GM08714 (cell line): ENCODE data around the gene LMTK3.
"Not testable (repeated sequence)": the region's sequence is repeated elsewhere in the genome, so short reads cannot be mapped to it uniquely, and the experiment has no call there.

Experiments used
- H3K4me3 ChIP-seq: fragments of 200-500 bp; sonication (Bioruptor generic); 2 replicates; pipeline ENCODE4 v1.5.1; 2014; ENCODE audit warnings: mild to moderate bottlenecking, low read length, inconsistent platforms
- ZNF274 ChIP-seq: IDR thresholded peaks from 2 replicates; pipeline ENCODE4 v1.6.1; 2012; ENCODE audit warnings: mild to moderate bottlenecking, low read depth, low read length

Gene LMTK3

DNA sequence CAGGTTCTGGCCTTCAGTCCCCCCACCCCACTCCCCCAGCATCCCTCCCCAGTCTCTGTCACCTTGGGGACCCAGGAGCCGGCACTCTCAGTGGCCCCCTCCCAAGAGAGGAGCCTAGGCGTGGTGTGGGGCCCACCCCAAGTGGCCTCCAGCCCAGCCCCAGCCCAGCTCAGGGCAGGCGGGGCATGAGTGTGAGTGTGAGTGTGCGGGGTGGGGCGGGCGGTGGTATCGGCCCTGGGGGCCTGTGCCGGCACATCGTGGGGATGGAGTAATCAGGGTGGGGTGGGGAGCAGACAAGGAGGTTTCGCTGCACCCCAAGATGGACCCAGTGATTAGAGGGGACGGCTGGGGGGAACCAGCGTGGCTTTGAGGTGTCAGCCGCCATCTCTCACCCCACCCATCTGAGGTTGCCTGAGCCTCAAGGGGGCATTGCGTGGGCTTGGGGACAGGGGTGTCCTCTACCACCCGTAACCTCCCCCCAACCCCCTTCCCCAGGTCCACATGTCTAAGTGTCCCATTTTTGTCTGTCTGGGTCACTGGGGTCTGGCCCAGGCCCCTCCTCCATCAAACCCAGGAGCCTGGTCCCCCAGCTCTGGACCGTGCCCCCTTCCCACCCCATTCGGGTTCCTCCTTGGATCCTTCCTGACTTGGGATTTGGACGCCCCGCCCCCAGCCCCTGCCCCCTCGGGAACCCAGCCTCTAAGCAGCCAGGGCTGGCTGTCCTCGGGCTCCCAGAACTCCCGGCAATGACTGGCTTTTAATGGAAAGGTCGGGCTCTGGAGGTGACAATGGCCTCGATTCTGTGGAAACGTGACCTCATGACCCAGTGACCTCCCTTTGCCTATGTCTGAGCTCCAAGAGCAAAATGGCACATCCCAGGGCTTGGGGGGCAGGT is 33.5 kb upstream of the LMTK3 start:
- no peak overlapping the region for H3K4me3 ChIP-seq
- no peak for TF ChIP-seq ZNF274

DNA sequence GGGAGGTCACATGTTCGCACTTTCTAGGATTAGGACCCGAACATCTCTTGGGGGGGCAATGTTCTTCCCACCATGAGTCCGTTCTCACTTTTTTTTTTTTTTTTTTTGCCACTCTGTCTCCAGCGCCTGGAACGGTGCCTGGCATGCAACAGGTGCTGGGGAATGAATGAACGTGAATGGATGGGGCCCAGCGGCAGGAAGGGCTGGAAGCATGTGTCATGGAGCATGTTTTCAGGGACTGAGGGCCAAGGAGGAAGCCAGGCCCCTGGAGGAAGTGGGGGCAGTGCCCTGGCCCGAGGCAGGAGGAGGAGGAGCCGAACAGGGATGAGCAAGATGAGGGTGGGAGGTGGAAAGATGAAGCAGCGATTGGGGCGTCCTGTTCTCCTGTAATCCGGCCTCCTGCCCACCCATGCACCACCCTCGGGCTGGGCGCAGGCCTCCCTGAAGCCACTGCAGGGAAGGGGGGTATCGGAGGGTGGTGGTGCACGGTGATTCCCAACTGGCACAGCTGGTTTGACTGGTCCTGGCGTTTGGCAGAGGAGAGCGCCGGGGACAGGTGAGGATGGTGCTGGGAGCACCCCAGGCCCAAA is 31.6 kb upstream of the LMTK3 start:
- no peak overlapping the region for H3K4me3 ChIP-seq
- no peak for TF ChIP-seq ZNF274

DNA sequence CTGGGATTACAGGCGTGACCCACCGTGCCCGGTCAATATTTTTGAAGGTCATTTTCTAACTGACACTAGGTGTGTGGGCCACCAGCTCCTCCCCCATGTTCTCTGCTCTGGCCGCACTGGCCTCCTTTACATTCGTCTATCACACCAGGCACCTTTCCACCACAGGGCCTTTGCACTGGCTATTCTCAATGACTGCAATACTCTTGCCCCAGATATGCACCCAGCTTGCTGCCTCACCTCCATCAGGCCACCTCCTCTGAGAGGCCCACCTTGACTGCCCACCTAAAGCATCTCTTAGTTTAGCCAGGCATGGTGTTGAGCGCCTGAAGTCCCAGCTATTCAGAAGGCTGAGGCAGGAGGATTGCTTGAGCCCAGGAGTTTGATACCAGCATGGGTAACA is 30.2 kb upstream of the LMTK3 start:
- H3K4me3 ChIP-seq, result no peak overlapping the region
- no peak for TF ChIP-seq ZNF274

DNA sequence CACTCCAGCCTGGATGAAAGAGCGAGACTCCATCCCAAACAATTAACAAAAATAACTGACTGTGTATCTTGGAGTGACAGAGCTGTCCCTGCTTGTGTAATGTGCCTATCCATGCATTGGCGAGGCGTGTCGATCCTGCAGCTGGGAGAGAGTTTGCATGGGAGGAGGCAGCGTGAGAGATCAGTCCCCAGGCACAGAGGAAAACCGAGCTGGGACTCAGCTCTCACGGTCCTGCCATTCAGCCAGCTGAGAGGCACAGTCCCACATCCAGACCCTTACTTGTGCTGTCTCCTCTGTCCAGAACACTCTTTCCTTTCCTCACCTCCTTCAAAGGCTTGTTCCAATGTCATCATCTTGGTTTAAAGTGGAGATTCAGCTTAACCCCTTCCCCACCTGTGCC is 28.5 kb upstream of the LMTK3 start:
- H3K4me3 ChIP-seq, result no peak overlapping the region
- TF ChIP-seq ZNF274, result no peak

DNA sequence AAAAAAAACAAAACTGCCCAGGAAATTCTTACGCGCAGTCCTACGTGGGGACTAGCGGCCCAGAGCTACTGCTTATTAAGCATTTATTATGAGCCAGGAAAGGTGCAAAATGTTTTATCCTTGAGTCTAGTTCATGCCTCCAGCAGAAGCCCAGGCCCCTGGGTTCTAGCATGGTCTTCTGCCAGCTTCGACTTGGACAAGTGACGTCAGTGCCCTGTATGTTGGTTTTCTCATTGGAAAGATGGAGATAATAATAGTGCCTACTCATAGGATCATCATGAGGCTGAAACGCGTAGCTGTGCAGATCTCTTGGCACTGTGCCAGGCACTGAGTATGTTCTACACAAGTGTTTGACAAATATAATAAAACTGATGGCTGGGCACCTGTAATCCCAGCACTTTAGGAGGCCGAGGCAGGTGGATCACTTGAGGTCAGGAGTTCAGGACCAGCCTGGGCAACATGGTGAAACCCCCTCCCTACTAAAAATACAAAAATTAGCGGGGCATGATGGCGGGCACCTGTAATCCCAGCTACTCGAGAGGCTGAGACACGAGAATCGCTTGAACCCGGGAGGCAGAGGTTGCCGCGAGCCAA is 28.0 kb upstream of the LMTK3 start:
- H3K4me3 ChIP-seq, result no peak overlapping the region
- TF ChIP-seq ZNF274, result no peak

DNA sequence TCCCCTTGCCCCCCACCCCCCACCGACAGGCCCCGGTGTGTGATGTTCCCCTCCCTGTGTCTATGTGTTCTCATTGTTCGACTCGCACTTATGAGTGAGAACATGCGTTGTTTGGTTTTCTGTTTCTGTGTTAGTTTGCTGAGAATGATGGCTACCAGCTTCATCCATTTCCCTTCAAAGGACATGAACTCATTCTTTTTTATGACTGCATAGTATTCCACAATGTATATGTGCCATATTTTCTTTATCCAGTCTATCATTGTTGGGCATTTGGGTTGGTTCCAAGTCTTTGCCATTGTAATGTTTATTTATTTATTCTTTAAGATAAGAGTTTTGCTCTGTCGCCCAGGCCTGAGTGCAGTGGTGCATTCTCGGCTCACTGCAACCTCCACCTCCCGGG is 26.4 kb upstream of the LMTK3 start:
- H3K4me3 ChIP-seq, result not testable (repeated sequence)

DNA sequence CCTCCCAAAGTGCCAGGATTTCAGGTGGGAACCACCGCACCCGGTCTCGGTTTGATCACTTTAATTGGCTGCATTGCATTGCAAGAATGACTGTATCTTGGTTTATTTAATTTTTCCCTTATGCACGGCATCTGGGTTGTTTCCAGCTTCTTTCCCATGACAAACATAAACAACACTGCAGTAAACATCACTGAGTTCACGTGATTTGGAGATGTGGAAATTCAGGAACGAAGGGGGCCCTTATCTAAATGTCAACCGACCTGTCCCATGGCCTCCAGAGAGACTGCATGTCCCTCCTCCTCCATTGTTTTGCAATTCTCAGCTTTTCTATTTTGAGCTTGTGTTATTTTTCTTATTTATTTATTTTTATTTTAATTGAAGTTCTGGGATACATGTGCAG is 25.9 kb upstream of the LMTK3 start:
- TF ChIP-seq ZNF274, result no peak
- H3K4me3 ChIP-seq, result no peak overlapping the region

DNA sequence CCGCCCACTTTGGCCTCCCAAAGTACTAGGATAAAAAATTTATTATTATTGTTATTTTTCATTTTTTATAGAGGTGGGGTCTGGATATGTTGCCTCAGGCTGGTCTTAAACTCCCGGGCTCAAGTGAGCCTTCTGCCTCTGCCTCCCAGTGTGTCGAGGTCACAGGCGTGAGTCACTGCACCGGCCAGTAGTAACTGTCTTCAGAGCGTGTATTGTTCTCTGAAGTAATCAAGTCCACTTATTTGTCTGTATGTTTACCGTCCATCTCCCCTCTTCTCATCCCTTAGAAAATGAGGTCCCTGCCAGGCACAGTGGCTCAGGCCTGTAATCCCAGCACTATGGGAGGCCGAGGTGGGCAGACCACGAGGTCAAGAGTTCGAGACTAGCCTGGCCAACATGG is 22.1 kb upstream of the LMTK3 start:
- TF ChIP-seq ZNF274, result no peak
- H3K4me3 ChIP-seq, result no peak overlapping the region

DNA sequence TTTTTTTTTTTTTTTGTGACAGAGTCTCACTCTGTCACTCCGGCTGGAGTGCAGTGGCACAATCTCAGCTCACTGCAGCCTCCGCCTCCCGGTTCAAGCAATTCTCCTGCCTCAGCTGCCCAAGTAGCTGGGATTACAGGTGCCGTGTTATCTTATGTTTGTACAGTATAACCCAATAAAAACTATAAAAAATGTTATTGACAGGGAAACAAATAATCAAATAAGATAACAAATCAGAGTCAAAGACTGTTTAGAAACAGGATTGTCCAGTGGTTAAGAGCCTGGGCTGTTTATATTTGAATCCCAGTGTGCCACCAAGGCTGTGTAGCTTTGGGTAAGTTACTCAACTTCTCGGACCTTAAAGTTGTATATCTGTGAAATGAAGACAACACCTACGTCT is 19.1 kb upstream of the LMTK3 start:
- no peak overlapping the region for H3K4me3 ChIP-seq

DNA sequence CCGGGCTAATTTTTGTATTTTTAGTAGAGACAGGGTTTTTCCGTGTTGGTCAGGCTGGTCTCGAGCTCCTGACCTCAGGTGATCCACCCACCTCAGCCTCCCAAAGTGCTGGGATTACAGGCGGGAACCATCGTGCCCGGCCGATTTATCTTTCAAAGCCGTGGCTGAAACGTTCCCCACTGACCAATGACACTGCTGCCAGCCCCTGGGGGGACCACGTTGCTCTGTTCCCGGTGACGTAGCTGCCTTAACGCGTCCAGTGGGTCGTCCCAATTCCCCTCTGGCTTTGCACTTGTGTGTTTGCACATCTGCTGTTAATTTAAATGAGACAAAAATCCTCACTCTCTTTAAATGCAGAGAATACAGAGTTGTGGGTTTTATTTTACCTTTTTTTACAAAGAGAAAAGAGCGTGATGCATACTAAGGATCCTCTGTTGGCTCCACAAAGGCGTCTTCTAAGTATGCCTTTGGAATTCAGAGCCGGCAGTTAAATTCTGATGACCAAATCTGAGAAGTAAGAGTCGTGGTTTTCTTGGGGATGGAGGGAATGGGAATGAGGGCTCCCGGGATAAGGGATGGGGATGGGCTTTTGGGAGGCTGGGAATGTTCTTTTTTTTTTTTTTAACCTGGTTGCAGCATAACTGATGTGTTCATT is 18.6 kb upstream of the LMTK3 start:
- TF ChIP-seq ZNF274, result no peak
- H3K4me3 ChIP-seq, result no peak overlapping the region

More for the DNA sequence above, 19.1 kb upstream of the LMTK3 start:
- no peak for TF ChIP-seq ZNF274

DNA sequence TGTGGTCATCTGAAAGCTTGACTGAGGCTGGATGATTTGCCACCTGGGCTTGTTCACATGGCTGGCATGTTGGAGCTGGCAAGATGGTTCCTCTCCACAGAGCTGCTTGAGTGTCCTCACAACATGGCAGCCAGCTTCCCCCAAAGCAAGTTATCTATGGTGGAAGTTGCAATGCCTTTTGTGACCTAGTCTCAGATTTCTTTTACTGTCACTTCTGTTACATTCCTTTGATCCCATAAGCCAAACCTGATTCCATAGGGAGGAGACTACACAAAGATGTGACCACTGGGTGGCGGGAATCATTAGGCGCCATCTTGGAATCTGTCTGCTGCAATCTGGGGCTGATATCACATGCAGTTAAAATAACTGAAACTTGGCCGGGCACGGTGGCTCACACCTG is 17.5 kb upstream of the LMTK3 start:
- no peak for TF ChIP-seq ZNF274
- H3K4me3 ChIP-seq, result no peak overlapping the region

DNA sequence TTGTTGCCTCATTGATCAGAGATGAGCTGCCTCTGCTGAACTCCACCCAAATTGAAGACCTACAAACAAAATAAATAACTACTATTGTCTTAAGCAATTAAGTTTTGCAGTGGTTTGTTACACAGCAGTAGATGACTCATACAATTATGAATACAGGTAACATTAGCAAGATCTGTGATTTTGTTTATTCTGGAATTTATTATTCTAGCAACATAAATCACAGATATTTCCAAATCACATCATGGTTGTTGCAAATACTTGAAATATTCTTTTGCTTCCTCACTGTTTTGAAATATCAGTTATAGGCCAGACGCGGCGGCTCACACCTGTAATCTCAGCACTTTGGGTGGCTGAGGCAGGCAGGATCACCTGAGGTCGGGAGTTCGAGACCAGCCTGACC is 13.1 kb upstream of the LMTK3 start:
- no peak overlapping the region for H3K4me3 ChIP-seq
- TF ChIP-seq ZNF274, result no peak

DNA sequence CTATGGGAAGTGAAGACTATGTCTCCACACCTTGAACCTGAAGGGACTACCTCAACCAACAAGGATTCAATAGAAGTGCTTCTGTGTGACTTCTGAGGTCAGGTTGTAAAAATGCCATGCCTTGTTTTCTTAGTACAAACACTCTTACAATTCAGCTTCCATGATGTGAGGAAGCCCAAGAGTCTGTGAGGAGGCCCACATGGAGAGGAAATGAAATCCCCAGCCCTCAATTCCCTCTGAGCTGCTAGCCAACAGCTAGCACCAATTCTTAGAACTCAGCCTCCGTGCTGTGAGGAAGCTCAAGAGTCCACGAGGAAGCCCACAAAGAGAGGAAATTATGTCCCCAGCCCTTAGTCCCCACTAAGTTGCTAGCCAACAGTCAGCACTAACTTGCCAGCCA is 12.6 kb upstream of the LMTK3 start:
- no peak for TF ChIP-seq ZNF274
- no peak overlapping the region for H3K4me3 ChIP-seq

DNA sequence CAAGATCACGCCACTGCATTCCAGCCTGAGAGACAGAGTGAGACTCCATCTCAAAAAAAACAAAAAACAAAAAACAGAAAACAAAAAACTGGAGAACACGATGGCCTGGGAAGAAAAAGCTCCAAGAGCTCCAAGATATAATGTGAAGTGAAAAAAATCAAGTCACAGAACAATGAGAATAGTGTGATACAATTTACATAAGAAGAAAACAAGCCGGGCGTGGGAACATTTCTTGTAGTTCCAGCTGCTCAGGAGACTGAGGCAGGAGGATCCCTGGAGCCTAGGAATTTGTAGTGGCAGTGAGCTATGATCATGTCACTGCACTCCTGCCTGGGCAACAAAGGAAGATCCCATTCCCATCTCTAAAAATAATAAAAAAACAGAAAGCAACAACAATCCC is 8.5 kb upstream of the LMTK3 start:
- no peak for TF ChIP-seq ZNF274
- no peak overlapping the region for H3K4me3 ChIP-seq

DNA sequence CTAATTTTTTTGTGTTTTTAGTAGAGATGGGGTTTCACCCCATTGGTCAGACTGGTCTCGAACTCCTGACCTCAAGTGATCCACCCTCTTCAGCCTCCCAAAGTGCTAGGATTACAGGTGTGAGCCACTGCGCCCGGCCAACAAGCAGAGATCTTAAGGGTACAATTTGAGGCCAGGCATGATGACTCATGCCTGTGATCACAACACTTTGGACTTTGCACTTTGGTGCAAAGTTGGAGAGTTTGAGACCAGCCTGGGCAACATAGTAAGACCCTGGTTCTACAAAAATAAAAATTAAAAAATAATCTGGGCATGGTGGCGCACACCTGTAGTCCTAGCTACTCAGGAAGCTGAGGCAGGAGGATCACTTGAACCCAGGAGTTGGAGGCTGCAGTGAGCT is 7.8 kb upstream of the LMTK3 start:
- not testable (repeated sequence) for H3K4me3 ChIP-seq
